VCaP (cell line): ENCODE measurements around the gene CTBP2.

Experiments used
- H3K27ac ChIP-seq: fragments of 450-650 bp; 2 replicates; pipeline ENCODE4 v1.5.1; 2017
- TF ChIP-seq, protein P1 (sequence below): fragments of 450-650 bp; conservative IDR thresholded peaks from 2 replicates; pipeline ENCODE4 v1.5.1; 2017; ENCODE audit warnings: mild to moderate bottlenecking, moderate library complexity

Gene CTBP2

DNA sequence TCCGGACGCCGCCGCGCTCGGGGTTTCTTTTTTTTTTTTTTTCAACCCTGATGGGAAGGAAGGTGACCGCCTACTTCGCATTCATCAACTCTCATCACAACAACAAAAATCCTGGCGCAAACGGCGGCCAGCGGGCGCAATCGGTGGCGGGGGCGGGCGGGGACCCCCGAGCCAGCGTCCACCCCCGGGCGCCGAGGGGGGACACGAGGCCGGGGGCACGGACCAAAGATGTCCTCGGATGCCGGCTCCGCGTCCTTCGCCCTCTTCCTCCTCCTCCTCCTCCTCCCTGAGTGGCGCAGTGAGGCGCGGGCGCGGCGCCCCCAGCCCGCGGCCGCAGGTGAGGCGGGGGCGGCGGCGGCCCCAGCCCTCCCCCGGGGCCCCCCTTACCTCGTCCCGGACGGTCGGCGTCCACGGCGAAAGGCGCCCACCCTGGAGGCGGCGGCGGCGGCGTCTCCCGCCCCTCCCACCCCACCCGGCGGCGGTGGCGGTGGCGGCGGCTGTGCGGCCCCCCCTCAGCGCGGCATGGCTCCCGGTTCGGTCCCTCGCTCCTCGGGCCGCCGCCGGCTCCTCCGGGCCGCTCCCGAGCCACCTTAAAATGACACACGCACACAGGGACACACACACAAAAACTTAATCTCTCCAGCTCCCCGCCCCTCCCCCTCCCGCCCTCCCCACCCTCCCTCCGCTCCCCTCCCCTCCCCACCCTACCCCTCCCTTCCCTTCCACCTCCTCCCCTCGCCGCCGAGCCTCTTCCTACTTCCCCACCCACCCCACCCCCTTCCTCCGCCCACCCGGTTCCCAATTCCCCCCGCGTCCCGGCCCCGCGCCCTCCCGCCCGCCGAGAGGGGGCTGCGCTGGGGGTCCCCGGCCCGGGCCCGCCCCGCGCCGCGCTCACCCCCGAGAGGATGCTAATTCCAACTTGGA lies at the start of gene CTBP2:
Gene CTBP2, minus strand, starts transcription at position 632 of the 924 bp plus-strand sequence.
- H3K27ac ChIP-seq, result peak within 1 kb of the TSS; percentile 99

DNA sequence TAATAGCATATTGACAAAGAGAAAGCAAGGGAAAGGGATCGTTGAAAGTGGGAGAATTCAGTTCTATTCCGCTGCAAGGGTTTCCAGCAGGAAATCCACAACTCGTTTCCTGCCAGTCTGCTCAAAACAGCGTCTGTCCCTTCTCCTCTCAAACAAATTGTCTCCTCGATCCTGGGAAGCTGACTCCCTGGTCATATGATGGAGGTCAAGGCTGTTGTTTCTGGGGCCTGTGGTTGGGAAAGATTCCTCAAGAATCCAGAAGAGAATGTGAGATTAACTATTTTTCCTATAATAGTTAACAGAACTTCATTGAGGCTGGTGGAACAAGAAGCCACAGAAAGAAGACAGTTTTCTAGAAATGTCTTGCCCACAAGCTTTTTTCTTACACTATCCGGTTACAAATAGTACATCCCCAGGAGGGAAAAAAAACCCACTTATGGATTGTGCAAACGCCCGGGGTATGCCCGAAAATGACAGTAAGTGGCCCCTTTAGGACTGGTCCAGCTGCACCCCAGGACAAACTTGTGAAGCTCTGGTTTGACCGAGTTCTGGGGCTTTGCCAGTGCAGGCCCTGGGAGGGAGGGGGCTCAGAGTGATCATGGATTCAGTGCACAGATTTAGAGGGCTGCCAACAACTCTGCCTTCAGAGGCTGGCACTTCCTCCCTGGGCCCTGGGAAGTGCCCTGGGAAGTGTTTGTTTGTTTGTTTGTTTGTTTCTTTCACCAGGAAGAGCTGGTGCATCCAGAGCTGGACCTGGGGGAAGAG lies 49.4 kb upstream of the CTBP2 start:
- TF ChIP-seq, protein P1, sequence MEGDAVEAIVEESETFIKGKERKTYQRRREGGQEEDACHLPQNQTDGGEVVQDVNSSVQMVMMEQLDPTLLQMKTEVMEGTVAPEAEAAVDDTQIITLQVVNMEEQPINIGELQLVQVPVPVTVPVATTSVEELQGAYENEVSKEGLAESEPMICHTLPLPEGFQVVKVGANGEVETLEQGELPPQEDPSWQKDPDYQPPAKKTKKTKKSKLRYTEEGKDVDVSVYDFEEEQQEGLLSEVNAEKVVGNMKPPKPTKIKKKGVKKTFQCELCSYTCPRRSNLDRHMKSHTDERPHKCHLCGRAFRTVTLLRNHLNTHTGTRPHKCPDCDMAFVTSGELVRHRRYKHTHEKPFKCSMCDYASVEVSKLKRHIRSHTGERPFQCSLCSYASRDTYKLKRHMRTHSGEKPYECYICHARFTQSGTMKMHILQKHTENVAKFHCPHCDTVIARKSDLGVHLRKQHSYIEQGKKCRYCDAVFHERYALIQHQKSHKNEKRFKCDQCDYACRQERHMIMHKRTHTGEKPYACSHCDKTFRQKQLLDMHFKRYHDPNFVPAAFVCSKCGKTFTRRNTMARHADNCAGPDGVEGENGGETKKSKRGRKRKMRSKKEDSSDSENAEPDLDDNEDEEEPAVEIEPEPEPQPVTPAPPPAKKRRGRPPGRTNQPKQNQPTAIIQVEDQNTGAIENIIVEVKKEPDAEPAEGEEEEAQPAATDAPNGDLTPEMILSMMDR, result no peak
- no peak overlapping the region for H3K27ac ChIP-seq

More for the DNA sequence above, at the start of gene CTBP2:
- TF ChIP-seq, protein P1, result no peak

DNA sequence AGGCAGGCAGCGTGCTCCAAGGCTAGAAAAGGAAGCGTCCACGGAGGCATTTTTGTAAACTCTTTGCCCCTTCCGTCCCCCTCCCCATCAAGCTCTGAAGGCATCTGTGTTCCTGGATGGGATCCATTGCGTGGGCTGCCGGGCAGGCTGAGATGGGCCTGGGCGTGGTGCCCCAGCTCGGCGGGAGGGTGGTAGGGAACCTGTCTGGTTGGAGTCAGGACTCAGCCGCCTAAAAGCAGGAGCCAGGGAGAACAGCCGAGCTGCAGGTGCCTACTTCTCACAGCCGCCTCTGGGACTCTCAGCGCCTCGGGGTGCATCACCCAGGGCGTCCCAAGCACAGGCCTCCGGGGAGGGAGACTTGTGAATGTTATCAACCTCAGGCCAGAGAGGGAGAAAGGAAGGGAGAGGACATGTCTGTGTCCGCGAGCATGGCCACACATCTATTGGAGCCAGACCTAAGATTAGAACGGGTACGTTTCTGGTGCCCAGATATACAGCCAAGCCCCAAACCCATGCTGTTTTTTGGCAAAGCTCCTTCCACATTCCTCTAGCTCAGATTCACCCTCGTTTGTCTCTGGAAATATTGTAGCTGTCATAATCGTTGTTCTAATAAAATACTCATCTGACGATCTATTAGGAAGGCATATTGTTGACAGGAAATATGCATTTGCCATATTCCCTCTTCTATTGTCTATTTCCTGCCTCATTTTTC lies 48.6 kb upstream of the CTBP2 start:
- no peak overlapping the region for H3K27ac ChIP-seq
- TF ChIP-seq, protein P1, result no peak

DNA sequence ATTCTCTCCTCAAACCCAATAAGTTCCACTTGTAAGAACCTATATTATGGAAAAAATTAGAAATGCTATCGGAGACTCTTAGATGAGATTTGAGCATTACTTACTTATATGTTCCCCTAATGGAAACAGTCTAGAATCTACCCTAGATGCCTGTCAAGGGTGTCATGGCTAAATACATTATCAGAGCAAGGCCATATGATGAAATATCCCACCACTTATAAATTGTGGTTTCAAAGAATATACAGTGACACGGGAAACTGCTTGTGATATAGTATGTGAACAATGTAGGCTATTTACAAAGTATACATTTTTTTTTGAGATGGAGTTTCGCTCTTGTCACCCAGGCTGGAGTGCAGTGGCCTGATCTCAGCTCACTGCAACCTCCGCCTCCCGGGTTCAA lies 46.3 kb upstream of the CTBP2 start:
- TF ChIP-seq, protein P1, result no peak
- no peak overlapping the region for H3K27ac ChIP-seq

DNA sequence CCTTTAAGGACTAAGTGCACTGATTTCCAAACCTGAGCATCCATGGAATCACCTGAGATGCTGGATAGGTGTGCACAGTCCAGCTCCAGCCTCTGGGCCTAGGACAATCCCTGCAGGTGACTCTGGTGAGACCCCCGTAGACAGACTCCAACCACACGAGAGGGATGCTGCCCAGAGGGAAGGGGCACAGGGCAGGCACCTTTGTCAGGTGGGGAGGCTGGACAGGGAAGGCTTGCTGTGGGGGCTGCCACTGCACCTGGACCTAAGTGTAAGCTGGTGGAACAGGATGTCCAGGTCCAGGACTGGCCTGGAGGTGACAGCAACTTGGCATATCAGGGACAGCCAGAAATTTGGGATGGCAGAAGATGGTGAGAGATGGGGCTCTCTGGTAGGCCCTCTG lies 45.1 kb upstream of the CTBP2 start:
- TF ChIP-seq, protein P1, result no peak
- no peak overlapping the region for H3K27ac ChIP-seq

DNA sequence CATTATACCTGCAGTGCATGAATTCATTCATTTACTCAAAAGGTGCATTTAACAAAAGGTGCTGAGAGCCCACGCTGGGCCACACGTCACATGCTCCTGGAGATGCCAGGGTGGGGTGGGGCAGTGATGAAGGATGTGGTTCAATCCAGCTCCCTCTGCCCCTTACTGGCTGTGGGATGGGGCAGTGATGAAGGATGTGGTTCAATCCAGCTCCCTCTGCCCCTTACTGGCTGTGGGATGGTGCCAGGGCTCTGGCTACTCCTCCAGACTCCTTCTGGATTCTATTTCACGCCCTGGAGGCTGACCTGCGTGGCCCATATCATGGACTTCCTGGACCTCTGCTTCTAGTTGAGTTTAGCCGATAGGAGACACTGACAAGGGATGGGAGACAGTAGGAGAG lies 44.0 kb upstream of the CTBP2 start:
- H3K27ac ChIP-seq, result no peak overlapping the region
- TF ChIP-seq, protein P1, result no peak
